ENCODE results near the gene PRR33.

DNA sequence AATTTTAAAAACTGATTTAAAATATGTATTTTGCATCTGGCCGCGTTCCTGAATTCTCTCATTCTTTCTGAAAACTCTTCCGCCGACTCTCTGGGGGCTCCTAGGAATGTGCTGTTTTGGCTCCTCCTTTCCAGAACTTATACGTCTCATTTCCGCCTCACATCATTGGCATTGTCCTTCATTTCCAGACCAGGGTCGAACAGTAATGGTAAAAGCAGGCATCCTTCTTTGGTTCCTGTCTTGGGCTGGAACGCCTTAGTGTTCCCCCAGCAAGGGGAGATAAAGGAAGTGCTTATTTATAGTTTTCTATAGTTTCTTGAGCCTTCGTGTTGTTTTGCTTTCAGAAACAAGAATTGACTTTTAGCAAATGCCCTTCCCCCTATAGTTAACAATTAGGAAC lies 16.9 kb upstream of the PRR33 start:
- TF ChIP-seq, protein P1, sequence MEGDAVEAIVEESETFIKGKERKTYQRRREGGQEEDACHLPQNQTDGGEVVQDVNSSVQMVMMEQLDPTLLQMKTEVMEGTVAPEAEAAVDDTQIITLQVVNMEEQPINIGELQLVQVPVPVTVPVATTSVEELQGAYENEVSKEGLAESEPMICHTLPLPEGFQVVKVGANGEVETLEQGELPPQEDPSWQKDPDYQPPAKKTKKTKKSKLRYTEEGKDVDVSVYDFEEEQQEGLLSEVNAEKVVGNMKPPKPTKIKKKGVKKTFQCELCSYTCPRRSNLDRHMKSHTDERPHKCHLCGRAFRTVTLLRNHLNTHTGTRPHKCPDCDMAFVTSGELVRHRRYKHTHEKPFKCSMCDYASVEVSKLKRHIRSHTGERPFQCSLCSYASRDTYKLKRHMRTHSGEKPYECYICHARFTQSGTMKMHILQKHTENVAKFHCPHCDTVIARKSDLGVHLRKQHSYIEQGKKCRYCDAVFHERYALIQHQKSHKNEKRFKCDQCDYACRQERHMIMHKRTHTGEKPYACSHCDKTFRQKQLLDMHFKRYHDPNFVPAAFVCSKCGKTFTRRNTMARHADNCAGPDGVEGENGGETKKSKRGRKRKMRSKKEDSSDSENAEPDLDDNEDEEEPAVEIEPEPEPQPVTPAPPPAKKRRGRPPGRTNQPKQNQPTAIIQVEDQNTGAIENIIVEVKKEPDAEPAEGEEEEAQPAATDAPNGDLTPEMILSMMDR (conservative IDR thresholded peaks at IDR 0.05; ENCODE audit: low read length), result no peak
- TF ChIP-seq EZH2phosphoT487 (IDR thresholded peaks at IDR 0.05; ENCODE audit: borderline replicate concordance), result no peak
